Putamen (tissue), 1 donor: ENCODE data around the gene FBRSL1.

Source experiments
- DNase-seq: peaks from one replicate; pipeline ENCODE4 v3.0.0-alpha.2; 2016; ENCODE audit warnings: low spot score

The FBRSL1 gene

GRCh38 chr12:132510746-132511477, 21.0 kb downstream of the FBRSL1 start:
- DNase-seq, result no peak

DNA sequence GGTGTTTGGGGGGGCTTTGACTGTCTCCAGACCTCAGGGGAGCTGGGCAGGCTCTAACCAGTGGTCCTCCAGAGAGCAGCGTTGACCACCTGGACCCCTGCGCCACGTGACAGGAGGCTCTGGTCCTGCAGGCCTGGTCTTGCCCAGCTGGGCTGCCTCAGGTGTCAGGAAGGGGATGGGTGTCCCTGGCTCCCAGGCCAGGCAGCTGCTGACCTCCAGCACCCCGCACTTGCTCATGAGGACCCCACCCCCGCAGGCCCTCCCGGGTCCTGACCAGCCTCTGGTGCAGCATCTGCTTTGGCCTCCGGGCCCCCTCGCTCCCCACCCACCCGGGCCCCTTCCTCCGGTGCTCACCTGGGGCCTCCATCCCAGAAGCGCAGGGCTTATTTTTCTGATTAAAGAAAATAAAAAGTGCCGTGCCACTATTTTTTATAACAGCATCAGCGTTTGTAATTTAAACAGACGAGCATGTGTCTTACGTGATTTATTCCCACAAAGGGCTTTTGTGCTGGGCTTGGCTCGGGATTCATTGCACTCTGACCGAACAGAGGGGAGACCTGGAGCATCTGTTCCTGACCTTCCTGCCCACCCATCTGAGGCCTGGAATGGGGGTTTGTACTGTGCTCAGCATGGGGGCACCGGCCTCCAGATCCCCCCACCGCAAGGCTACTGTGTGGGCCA, 21.7 kb downstream of the FBRSL1 start:
- no peak for DNase-seq

DNA sequence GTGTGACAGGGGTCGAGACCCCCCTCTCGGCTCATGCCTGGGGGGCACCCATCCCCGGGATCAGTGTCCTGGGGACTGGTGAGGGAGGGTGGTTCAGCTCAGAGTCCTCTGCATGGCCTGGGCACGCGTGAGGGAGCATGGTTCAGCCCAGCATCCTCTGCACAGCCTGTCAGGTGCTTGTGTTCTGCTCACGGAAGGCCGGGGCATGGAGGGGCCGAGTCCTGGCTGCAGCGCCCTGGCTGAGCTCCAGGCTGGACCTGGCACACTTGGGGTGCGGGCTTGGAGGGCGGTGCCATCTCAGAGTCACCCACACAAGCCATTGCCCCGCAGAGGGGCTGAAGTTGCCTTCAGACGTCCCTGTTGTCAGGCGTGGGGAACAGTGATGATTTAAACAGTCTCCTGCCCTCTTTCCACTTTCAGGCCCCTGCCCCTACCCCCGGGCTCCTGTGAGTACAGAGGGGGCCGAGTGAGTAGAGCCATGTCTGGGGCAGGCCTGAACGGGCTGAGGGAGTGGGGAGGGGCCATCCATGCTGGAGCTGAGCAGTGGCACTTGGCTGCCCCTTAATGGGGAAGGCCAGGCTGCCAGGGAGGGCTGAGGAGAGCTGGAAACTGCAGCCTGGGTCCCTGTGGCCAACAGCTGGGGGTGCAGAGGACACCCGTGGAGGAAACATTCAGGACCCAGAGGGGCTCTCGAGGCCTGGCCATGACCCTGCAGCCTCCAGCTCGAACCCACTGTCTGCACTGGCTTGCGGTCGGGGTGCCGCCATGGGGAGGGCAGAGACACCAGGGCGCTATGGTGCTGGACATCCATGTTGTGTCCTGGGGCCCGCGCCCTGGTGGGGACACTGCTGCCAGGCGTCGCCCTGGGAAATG, 22.5 kb downstream of the FBRSL1 start:
- no peak for DNase-seq

GRCh38 chr12:132513070-132513398, 23.1 kb downstream of the FBRSL1 start:
- no peak for DNase-seq

DNA sequence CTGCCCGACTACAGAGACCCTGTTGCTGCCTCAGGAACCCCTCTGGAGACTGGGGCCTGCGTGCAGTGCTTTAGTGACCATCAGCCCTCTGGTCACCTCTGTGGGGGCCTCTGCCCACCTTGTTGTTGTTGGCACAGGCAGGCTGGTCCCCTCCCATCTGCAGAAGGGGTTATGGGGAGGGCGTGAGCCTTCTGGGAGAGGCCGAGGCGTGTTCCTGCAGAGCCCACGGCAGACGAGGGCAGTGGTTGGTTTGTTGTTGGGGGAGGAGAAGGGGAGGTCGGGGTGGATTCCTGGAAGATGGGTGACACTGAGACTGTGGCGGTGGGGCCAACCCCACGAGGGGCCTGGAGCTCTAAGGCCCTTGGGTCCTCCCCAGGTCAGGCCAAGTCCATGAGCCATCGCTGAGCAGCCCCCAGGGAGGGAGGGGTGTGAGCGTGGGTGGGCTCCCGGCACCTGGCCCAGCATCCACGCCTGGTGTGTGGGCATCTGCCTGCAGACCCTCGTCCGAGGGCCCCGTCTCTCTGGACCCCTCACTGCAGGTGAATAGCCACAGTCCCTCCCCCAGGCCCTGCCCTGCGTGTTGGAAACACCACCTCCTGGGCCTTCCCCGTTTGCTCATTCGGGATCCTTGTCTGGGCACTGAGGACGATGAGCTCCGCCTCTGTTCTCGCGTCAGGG, 23.6 kb downstream of the FBRSL1 start:
- no peak for DNase-seq

DNA sequence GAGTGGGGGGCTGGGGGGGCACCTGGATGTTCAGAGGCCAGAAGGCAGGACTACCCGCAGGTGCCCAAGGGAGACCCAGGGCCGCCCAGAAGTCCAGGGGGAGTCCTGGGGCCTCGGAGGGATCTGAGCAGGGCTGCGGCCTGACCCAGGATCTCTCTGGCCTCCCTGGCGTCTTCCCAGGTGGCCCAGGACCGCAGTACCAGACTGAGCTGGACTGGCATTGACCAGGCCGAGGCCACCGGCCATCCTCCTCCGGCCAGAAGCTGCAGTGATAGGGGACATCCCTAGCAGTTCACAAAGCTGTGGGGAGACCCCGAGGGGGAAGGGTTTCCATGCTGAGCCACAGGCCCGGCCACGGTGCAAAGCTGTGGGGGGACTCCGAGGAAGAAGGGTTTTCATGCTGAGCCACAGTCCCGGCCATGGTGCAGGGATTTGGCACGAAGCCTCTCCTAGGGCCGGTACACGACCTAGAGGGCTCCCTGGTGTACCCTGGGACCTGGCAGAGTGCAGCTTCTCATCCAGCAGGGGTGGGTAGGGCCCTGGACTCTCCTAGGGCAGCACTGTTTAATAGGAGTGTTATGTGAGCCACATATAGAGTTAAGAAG, 24.4 kb downstream of the FBRSL1 start:
- DNase-seq, result no peak

DNA sequence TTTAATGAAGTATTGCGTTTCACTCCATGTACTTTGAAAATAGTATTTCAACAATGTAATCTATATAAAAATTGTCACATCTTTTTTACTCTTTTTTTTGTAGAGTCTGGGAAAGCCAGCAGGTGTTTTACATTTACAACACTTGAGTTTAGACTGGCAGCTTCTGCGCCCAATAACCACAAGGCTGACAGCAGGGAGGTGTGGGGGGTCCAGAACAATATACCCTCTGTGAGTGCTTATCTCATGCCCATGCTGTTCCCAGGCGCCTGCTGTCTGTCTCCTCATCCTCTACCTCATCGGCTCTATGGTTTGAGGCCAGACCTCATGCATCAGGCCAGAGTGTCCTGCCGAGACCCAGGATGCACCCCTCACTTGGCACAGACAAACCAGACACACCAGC, 24.9 kb downstream of the FBRSL1 start:
- no peak for DNase-seq

DNA sequence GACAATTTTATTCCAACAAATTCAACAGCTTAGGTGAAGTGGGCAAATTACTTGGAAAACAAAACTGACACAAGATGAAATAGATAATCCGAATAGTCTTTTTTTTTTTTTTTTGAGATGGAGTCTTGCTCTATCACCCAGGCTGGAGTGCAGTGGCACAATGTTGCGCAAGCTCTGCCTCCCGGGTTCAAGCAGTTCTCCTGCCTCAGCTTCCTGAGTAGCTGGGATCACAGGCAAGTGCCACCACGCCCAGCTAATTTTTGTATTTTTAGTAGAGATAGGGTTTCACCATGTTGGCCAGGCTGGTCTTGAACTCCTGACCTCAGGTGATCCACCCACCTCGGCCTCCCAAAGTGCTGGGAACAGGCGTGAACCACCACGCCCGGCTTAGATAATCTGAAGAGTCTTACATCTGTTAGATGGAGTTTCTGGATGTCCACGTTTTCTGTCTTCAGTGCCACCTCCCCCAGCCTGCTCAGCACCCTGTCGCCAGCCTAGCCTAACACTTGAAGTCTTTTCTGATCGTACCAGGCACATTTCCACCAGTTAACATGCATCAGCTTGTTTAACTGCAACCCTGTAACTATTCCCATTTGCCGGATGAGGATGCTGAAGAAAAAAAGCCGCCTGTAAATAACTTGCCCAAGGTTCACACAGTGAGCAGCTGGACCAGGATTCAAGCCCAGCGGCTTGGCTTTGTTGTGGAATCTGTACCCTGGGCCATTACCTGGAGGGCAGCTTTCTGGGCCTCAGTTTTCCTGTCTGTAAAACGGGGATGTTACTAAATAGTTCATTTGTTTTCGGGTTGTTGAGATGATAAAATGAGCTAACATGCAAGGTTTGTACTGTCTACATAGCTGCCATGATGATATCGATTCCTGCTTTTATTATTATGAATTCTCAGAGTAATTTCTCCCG, 26.4 kb downstream of the FBRSL1 start:
- no peak for DNase-seq

- DNase-seq, result no peak
Observed at GRCh38 chr12:132517013-132517739, 27.2 kb downstream of the FBRSL1 start.

- no peak for DNase-seq
Observed at GRCh38 chr12:132517740-132518100, 27.8 kb downstream of the FBRSL1 start.

DNA sequence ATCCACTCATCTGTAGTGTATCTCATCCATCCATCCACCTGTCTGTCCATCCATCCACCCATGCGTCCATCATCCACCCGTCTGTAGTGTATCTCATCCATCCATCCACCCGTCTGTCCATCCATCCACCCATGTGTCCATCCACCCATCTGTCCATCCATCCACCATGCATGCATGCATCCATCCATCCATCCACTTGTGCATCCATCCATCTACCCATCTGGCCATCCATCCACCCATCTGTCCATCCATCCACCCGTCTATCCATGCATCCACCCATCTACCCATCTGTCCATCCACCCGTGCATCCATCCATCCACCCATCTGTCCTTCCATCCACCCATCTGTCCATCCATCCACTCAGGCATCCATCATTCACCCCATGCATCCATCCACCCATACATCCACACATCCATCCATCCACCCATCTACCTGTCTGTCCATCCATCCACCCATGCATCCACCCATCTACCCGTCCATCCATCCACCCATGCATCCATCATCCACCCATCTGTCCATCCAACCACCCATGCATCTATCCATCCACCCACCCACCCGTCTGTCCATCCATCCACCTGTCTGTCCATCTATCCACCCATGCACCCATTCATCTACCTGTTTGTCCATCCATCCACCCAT, 28.5 kb downstream of the FBRSL1 start:
- no peak for DNase-seq

DNA sequence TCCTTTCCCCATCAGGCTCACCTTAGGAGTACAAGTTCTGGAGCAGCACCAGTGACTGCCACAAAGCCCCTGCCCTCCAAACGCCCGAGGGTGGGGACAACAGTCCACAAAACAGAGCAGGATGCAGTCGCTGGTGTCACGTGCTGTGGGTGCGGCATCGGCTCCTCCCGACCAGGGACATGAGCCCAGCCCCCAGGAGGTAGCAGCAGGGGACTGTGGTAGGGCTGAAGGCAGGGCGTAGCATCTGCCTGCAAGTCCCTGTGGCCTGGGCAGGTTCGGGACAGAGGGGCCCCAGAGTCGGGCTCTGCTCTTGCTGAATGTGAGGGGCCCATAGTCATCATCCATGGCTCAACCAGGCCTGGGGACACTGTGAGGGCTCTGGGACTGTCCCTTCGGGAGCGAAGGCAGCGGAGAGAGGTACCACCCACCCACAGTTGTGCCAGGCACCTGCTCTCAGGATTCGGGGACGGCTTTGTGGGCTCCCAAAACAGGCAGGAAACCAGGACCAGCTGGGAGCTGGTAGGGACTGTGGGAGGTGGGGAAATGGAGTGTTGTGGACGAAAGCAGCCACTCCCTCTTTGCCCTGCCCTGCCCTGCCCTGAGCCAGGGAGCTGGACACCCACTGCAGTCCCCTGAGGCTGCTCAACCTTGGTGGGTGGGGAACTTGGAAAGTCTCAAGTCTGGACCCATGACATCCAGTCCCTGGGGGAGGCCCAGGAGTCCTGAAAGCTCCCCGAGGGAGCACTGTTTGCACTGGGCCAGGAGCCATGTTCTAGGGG, 30.7 kb downstream of the FBRSL1 start:
- DNase-seq, result no peak

DNA sequence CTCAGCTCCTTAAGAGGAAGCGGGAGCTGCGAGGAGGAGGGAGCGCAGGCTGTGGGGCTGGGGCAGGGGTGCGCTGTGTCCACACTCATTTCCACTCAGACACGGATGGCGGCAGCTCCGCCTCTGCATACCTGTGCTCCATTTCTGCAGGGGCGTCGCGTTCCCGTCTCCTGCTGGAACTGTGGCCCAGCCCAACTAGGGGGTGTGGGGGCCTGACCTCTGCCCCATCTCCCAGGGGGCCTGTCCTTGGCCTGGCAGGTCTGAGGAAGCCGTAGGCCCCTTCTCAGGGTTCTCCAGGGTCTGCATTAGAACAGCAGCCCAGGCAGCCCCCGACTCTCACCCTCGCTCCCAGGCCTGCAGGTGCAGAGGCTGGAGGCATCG, 31.2 kb downstream of the FBRSL1 start:
- DNase-seq, result no peak

- no peak for DNase-seq
Observed at GRCh38 chr12:132521712-132522292, 31.9 kb downstream of the FBRSL1 start.

DNA sequence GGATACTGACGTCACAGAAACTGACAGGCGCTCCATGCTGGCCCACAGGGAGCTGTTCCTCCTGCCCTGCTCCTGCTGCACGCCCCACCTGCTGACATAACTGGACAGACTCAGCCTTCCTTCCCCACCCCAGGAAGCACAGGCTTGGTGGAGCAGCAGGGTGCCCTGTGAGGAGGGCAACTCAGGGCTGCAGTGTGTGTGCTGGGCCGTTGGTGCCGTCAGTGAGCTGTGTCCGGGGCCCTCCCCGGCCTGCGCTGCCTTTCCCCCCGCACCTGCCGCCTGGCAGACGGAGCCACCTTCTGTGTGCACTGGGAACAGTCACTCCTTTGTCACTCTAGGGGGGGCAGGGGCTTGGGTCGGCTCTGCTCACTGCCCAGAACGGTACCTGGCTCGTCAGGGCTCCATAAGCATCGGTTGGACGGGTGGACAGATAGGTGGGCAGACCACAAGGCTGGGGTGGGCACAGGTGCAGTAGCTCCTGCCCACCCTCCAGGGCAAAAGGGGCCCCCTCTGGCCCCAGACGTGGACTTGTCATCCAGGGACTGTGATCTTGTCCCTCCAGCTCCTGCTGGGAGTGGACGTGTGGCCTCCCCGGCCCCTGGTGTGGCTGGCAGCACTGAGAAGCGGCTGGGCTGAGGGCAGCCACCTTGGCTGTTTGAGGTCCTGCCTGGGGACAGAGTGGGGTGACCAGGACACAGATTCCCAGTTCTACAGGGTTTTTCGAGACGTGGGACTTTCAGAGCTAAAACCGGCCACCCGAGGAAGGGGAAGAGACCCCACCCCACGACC, 32.8 kb downstream of the FBRSL1 start:
- DNase-seq, result no peak

GRCh38 chr12:132523576-132524331, 33.8 kb downstream of the FBRSL1 start:
- DNase-seq, result peak; percentile 67

DNA sequence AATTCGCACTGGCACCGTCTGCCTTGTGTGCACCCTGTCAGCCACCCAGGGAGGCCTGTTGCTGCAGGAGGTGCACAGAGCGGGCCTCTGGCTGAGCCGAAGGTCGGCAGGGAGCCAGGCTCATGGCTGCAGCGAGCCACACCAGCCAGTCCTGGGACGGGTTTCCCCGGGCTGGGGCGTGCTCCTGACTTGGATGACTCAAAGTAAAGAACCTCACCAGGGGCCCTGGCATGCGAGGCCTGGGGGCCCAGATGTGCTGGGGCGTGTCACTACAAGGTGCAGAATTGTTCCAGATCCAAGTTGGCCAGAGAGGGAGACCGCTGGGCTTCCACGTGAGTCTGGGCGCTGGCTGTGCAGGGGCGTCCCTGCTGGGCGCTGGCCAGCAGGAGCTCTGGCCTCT, 34.5 kb downstream of the FBRSL1 start:
- no peak for DNase-seq
